GM21619 (cell line): ENCODE results near the gene NCS1.

ENCODE experiments used
- ATAC-seq: cut with Tn5 transposase; IDR thresholded peaks from one replicate; pipeline ENCODE4 v1.9.1; 2021; ENCODE audit not compliant: unreplicated experiment

Gene NCS1

DNA sequence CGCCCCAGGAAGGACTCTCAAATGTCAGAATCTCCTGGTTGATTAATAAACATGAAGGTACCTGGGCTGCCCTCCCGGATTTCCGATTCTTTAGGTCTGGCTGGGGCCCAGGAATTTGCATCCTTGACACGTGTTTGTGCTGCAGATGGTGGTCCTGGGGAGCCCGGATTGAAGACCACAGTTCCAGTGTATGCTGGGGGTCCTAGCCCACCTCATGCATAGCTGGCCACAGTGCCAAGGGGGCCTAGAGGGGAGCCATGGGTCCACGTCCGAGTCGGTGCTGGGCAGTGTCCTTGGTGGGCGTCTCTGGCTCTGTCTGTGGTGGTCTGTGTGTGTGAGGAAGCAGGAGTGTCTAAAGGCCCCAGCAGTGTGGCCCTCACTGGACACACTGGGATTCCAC, 3.2 kb downstream of the NCS1 start:
- no peak for ATAC-seq

GRCh38 chr9:130176760-130177159, 4.6 kb downstream of the NCS1 start:
- ATAC-seq, result no peak

- no peak for ATAC-seq
These were observed 5.9 kb downstream of the NCS1 start for GRCh38 chr9:130177898-130178805.

- ATAC-seq, result no peak
These were observed 7.2 kb downstream of the NCS1 start for GRCh38 chr9:130179331-130179907.

DNA sequence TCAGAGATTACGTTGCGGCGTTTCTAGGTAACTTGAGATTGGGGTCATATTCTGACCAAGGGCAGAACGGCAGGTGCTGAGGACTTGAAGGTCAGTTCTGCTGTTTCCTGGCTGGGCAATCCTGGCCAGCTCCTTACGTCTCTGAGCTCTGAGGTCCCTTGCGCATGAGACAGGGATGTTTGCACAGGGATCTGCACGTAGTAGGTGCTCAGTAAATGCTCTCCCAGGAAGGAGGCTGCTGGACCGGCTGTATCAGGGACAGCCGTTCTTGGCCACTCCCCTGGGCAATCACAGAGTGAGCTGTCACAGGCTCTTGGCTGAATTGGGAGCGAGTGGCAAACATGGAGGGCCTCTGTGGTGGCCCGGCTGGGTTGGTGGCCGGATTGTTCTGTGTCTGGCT, 8.3 kb downstream of the NCS1 start:
- ATAC-seq, result no peak

GRCh38 chr9:130181678-130182380, 9.6 kb downstream of the NCS1 start:
- no peak for ATAC-seq

GRCh38 chr9:130182381-130182909, 10.2 kb downstream of the NCS1 start:
- no peak for ATAC-seq

GRCh38 chr9:130183133-130183762, 11.0 kb downstream of the NCS1 start:
- no peak for ATAC-seq

- ATAC-seq, result no peak
These were observed 12.8 kb downstream of the NCS1 start for GRCh38 chr9:130185017-130185416.

GRCh38 chr9:130185490-130186031, 13.4 kb downstream of the NCS1 start:
- ATAC-seq, result no peak

DNA sequence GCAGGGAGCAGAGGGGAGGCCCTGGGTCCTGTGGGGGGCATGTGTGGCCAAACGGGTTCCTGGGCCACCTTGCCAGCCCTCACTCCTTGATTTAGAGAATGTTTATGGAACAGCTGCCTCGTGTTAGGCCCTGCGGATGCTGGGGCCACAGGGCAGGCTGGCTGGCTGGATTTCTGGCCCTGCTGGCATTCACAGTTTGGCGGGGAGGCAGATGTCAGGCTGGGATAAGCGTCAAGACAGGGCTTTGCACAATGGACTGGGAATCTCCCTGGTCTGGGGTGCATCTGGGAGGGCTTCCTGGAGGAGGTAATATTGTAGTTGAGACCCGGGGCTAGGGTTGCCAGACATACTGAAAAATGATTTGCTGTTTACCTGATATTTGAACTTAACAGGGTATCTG, 13.8 kb downstream of the NCS1 start:
- ATAC-seq, result no peak

- no peak for ATAC-seq
These were observed 14.8 kb downstream of the NCS1 start for GRCh38 chr9:130186839-130187522.

GRCh38 chr9:130187523-130187846, 15.3 kb downstream of the NCS1 start:
- no peak for ATAC-seq

DNA sequence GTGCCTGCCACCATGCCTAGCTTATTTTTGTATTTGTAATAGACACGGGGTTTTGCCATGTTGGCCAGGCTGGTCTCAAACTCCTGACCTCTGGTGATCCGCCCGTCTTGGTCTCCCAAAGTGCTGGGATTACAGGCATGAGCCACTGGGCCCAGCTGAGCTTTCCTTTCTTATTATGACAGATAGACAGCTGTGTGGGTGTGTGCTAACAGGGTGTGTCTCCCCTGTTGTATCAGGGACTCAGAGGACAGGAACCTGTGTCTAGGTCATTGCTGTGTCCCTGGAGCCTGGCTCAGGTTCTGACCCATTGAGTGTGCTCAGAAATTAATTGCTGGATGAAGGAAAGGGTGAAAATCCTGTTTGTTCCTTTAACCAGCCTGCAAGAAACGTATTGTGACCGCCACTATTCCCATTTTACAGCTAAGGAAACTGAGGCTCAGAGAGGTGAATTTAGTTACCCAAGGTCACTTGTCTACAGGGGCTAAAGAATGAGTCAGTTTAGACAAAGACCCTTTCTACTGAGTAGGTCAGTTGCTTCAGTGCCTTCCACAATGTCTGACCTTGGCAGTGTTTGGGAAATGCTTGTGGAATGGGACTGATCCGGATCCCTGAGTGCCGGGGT, 16.8 kb downstream of the NCS1 start:
- ATAC-seq, result no peak

GRCh38 chr9:130189840-130190239, 17.6 kb downstream of the NCS1 start:
- no peak for ATAC-seq

DNA sequence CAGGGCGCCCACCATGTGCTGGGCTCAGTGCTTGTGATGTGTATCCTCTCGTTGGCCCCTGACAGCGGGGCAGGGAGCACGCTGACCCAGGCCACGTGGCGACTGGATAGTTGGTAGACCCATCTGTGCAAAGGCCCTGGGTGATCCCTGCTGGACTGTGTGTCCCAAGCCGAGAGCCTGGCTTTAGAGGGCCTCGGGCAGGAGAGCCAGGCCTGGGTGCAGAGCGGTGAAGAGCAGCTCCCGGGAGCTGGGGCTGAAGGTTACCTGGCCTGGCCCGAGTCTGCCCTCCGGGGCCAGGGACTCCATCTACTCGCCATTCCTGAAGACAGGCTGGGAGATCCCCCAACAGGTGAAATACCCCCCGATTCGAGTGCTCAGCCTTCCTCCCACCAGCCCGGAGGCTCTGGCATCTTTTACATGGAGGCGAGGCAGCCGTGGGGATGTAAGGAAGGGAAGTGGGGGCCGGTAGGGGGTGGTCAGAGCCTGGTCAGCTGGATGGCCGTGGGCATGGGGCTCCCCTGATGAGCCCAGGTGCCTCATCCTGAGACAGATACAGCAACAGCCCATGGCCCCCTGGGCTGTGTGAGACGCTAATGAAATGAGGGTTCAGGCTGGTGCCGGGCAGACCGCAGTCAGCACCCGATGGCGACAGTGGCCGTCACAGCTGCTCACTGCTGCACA, 19.0 kb downstream of the NCS1 start:
- ATAC-seq, result no peak

GRCh38 chr9:130191749-130192120, 19.5 kb downstream of the NCS1 start:
- ATAC-seq, result no peak

DNA sequence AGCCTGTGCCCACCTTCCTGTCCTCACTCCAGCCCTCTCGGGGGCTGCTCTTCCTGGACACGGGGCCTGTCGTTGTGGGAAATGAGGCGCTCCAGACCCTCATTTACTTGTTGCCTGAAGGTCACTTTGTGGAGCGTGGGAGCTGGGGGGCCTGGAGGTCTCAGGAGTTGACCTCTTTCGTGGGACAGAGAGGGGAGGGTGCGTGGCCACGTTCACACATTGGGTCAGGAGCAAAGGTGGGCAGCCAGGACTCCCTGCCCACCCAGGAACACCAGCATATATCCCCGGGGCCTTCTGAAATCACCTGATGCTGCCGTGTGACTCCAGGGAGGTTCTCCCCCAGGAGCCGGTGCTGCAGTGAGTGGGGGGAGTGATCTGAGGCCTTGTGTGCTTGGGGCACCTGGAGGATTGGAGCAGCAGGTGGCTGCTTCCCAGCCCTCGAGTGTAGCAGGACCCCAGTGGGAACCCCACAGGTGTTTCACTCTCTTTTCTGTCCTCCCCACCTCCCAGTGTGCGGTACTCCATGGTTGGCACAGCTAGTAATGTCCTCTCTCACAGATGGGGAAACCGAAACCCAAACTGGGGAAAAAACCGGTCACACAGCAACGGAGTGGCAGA, 20.3 kb downstream of the NCS1 start:
- ATAC-seq, result no peak

DNA sequence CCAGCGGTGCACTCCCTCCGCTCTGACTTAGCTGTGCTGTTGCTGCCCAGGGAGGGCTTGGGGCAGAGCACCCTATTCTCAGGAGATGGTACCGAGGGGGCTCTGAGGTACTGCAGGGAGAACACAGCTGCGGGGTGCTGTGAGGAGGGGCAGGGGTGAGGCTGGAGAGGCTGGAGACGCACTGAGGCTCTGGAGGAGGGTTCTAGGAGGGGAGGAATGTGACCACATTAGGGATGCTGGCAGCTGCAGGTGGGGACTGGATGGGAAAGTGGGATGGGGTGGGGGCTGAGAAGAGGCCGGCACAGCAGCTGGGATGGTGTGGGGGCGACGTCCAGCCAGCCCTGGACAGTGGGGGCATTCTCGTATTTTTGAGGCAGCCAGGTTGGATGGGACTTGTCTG, 20.9 kb downstream of the NCS1 start:
- no peak for ATAC-seq
